MM.1S (cell line): Measurements from ENCODE around the gene ZNF236.

Experiments used
- DNase-seq: peaks from one replicate; pipeline ENCODE4 v3.0.0-alpha.2; 2015
- H2AFZ ChIP-seq: fragments of 300-600 bp; sonication (generic); 2 replicates; pipeline ENCODE4 v1.6.0; 2016; ENCODE audit warnings: antibody characterized with exemption, low read length
- H3F3A ChIP-seq: fragments of 300-600 bp; sonication (generic); 2 replicates; pipeline ENCODE4 v1.6.1; 2016; ENCODE audit warnings: mild to moderate bottlenecking, antibody characterized with exemption, low read length, moderate library complexity, mixed read lengths; ENCODE audit not compliant: insufficient read depth
- H3K27ac ChIP-seq: fragments of 300-600 bp; sonication (generic); 2 replicates; pipeline ENCODE4 v1.5.1; 2016; ENCODE audit warnings: mild to moderate bottlenecking, low read length
- H3K27me3 ChIP-seq: fragments of 300-600 bp; sonication (generic); replicated peaks from 2 replicates; pipeline ENCODE4 v1.6.0; 2016; ENCODE audit warnings: low read length; ENCODE audit not compliant: insufficient read depth
- H3K36me3 ChIP-seq: fragments of 300-600 bp; sonication (generic); replicated peaks from 2 replicates; pipeline ENCODE4 v1.6.1; 2016; ENCODE audit warnings: mild to moderate bottlenecking, low read length, mixed read lengths; ENCODE audit not compliant: insufficient read depth
- H3K4me1 ChIP-seq: fragments of 300-600 bp; sonication (generic); 2 replicates; pipeline ENCODE4 v1.6.1; 2016; ENCODE audit warnings: low read length, mixed read lengths
- H3K4me2 ChIP-seq: fragments of 300-600 bp; sonication (generic); 2 replicates; pipeline ENCODE4 v1.6.0; 2016; ENCODE audit warnings: low read depth, low read length
- H3K4me3 ChIP-seq: fragments of 300-600 bp; sonication (generic); 2 replicates; pipeline ENCODE4 v1.5.1; 2016; ENCODE audit warnings: low read length, mixed read lengths
- H3K79me2 ChIP-seq: fragments of 300-600 bp; sonication (generic); 2 replicates; pipeline ENCODE4 v1.6.1; 2016; ENCODE audit warnings: mixed run types, low read length, mixed read lengths
- H3K9ac ChIP-seq: fragments of 300-600 bp; sonication (generic); 2 replicates; pipeline ENCODE4 v1.6.1; 2016; ENCODE audit warnings: low read length, mixed read lengths
- H3K9me2 ChIP-seq: fragments of 300-600 bp; sonication (generic); replicated peaks from 2 replicates; pipeline ENCODE4 v1.6.1; 2016; ENCODE audit warnings: mild to moderate bottlenecking, low read length, mixed read lengths; ENCODE audit not compliant: insufficient read depth
- H3K9me3 ChIP-seq: fragments of 300-600 bp; sonication (generic); replicated peaks from 2 replicates; pipeline ENCODE4 v1.6.1; 2016; ENCODE audit warnings: mild to moderate bottlenecking, low read length, mixed read lengths; ENCODE audit not compliant: insufficient read depth
- H4K20me1 ChIP-seq: fragments of 300-600 bp; sonication (generic); 2 replicates; pipeline ENCODE4 v1.6.1; 2016; ENCODE audit warnings: mild to moderate bottlenecking, low read length, moderate library complexity, mixed read lengths; ENCODE audit not compliant: insufficient read depth
- EZH2 ChIP-seq: fragments of 300-600 bp; sonication (generic); optimal IDR thresholded peaks from 2 replicates; pipeline ENCODE3; 2017; ENCODE audit warnings: low read depth, mild to moderate bottlenecking, antibody characterized with exemption, low read length, mixed read lengths
- EZH2phosphoT487 ChIP-seq: fragments of 300-600 bp; sonication (generic); IDR thresholded peaks from 2 replicates; pipeline ENCODE4 v1.6.1; 2018; ENCODE audit warnings: antibody characterized with exemption, low read length
- TF ChIP-seq, protein P1 (sequence below): fragments of 300-600 bp; sonication (generic); IDR thresholded peaks from 2 replicates; pipeline ENCODE4 v1.5.1; 2016; ENCODE audit warnings: antibody characterized with exemption, low read length, mixed read lengths

The ZNF236 gene

GRCh38 chr18:76932026-76932819 lies 109.9 kb downstream of the ZNF236 start:
- DNase-seq = no peak
- Histone ChIP-seq H4K20me1 (no peaks in the 10 kb centered on the region), H3K4me1 (no peaks in the 10 kb centered on the region), H2AFZ (no peak overlapping the region), H3F3A (no peaks in the 10 kb centered on the region), H3K4me2 (no peak overlapping the region), H3K79me2 (no peaks in the 10 kb centered on the region), H3K9me3 (no peaks in the 10 kb centered on the region), H3K4me3 (no peak overlapping the region), H3K9ac (no peak overlapping the region), H3K9me2 (no peaks in the 10 kb centered on the region), H3K36me3 (no peaks in the 10 kb centered on the region), H3K27ac (no peak overlapping the region), H3K27me3 (no peaks in the 10 kb centered on the region)
- TF ChIP-seq, protein P1, sequence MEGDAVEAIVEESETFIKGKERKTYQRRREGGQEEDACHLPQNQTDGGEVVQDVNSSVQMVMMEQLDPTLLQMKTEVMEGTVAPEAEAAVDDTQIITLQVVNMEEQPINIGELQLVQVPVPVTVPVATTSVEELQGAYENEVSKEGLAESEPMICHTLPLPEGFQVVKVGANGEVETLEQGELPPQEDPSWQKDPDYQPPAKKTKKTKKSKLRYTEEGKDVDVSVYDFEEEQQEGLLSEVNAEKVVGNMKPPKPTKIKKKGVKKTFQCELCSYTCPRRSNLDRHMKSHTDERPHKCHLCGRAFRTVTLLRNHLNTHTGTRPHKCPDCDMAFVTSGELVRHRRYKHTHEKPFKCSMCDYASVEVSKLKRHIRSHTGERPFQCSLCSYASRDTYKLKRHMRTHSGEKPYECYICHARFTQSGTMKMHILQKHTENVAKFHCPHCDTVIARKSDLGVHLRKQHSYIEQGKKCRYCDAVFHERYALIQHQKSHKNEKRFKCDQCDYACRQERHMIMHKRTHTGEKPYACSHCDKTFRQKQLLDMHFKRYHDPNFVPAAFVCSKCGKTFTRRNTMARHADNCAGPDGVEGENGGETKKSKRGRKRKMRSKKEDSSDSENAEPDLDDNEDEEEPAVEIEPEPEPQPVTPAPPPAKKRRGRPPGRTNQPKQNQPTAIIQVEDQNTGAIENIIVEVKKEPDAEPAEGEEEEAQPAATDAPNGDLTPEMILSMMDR = no peak
- TF ChIP-seq EZH2phosphoT487 = no peak
- no peak for TF ChIP-seq EZH2

- Histone ChIP-seq H3K4me1 (no peaks in the 10 kb centered on the region), H3K9me3 (no peaks in the 10 kb centered on the region), H3K9ac (no peak overlapping the region), H3K4me3 (no peak overlapping the region), H4K20me1 (no peaks in the 10 kb centered on the region), H2AFZ (no peak overlapping the region), H3F3A (no peaks in the 10 kb centered on the region), H3K36me3 (no peaks in the 10 kb centered on the region), H3K4me2 (no peak overlapping the region), H3K79me2 (no peaks in the 10 kb centered on the region), H3K27ac (no peak overlapping the region), H3K27me3 (no peaks in the 10 kb centered on the region), H3K9me2 (no peaks in the 10 kb centered on the region)
- TF ChIP-seq EZH2 = no peak
- TF ChIP-seq EZH2phosphoT487 = no peak
- TF ChIP-seq, protein P1 = no peak
- no peak for DNase-seq
Observed at GRCh38 chr18:76935722-76936337, 113.5 kb downstream of the ZNF236 start.

GRCh38 chr18:76936877-76937276 lies 114.5 kb downstream of the ZNF236 start:
- Histone ChIP-seq H2AFZ (no peak overlapping the region), H3K4me2 (no peak overlapping the region), H3K9ac (no peak overlapping the region), H4K20me1 (no peaks in the 10 kb centered on the region), H3K9me3 (no peaks in the 10 kb centered on the region), H3K27ac (no peak overlapping the region), H3K4me1 (no peaks in the 10 kb centered on the region), H3K9me2 (no peaks in the 10 kb centered on the region), H3F3A (no peaks in the 10 kb centered on the region), H3K27me3 (no peaks in the 10 kb centered on the region), H3K4me3 (no peak overlapping the region), H3K79me2 (no peaks in the 10 kb centered on the region), H3K36me3 (no peaks in the 10 kb centered on the region)
- no peak for DNase-seq
- TF ChIP-seq EZH2 = no peak

- Histone ChIP-seq H3K4me1 (no peaks in the 10 kb centered on the region), H3K9ac (no peak overlapping the region), H3K4me2 (no peak overlapping the region), H3F3A (no peaks in the 10 kb centered on the region), H2AFZ (no peak overlapping the region), H3K79me2 (no peaks in the 10 kb centered on the region), H3K27ac (no peak overlapping the region), H3K9me2 (no peaks in the 10 kb centered on the region), H3K36me3 (no peaks in the 10 kb centered on the region), H3K9me3 (no peaks in the 10 kb centered on the region), H3K27me3 (no peaks in the 10 kb centered on the region), H4K20me1 (no peaks in the 10 kb centered on the region), H3K4me3 (no peak overlapping the region)
- no peak for DNase-seq
- no peak for TF ChIP-seq EZH2
Observed at GRCh38 chr18:76937597-76937996, 115.2 kb downstream of the ZNF236 start.
